SK-N-SH (cell line): ENCODE measurements around the gene TGFBI. TPM values are rescaled to one million over a fixed set of nuclear protein-coding genes. Genes with fewer than 3 reads are reported as not detected.

ENCODE experiments used
- CTCF ChIA-PET: fragments of 300-600, 350-600 bp; formaldehyde crosslinking; extraction: SDS; loops from one replicate; lab custom pipeline; 2021; lab: Yijun Ruan, JAX
- POLR2A ChIA-PET: fragments of 350-600 bp; sonication (Branson Sonifier 250); formaldehyde crosslinking; extraction: SDS; loops from one replicate; lab custom pipeline; 2020; ENCODE audit warnings: antibody characterized with exemption, inconsistent platforms; lab: Yijun Ruan, JAX
- DNase-seq: peaks from one replicate; pipeline ENCODE4 v3.0.0; 2012
- H2AFZ ChIP-seq: fragments of 200-600 bp; sonication (generic); 2 replicates; pipeline ENCODE4 v1.8.1; 2016; ENCODE audit warnings: antibody characterized with exemption, mild to moderate bottlenecking, low read depth
- H3F3A ChIP-seq: fragments of 200-600 bp; sonication (generic); replicated peaks from 2 replicates; pipeline ENCODE3; 2016; ENCODE audit warnings: antibody characterized with exemption, mild to moderate bottlenecking; ENCODE audit not compliant: insufficient read depth
- H3K27ac ChIP-seq, 2 experiments: fragments of 200-500 bp in 1 of 2; fragments of 200-600 bp in 1 of 2; sonication (Bioruptor generic) in 1 of 2; sonication (generic), shearing (Covaris generic) in 1 of 2; 2 replicates each; pipeline versions ENCODE4 v1.5.1 to v1.6.1; 2014 to 2016; ENCODE audit warnings: low read depth in 2 of 2, inconsistent platforms in 1 of 2, low read length in 1 of 2, mild to moderate bottlenecking in 1 of 2, mixed read lengths in 1 of 2
- H3K27me3 ChIP-seq: fragments of 200-600 bp; sonication (generic), shearing (Covaris generic); 2 replicates; pipeline ENCODE4 v1.6.1; 2016; ENCODE audit warnings: mixed run types; ENCODE audit not compliant: insufficient read depth
- H3K36me3 ChIP-seq, 2 experiments: fragments of 200-500 bp in 1 of 2; fragments of 200-600 bp in 1 of 2; sonication (Bioruptor generic) in 1 of 2; sonication (generic) in 1 of 2; replicated peaks in 1 of 2; 2 replicates each; pipeline versions ENCODE3 to v1.5.1; 2014 to 2016; ENCODE audit warnings: low read length in 1 of 2, mild to moderate bottlenecking in 1 of 2; ENCODE audit not compliant: insufficient read depth in 2 of 2, control insufficient read depth in 1 of 2
- H3K4me1 ChIP-seq, 2 experiments: fragments of 200-500 bp in 1 of 2; fragments of 200-600 bp in 1 of 2; sonication (Bioruptor generic) in 1 of 2; sonication (generic), shearing (Covaris generic) in 1 of 2; 2 replicates each; pipeline versions ENCODE4 v1.5.1 to v1.6.1; 2014 to 2016; ENCODE audit warnings: low read depth in 1 of 2, low read length in 1 of 2, mixed run types in 1 of 2; ENCODE audit not compliant: insufficient read depth in 2 of 2, control insufficient read depth in 1 of 2
- H3K4me2 ChIP-seq: fragments of 200-600 bp; sonication (generic), shearing (Covaris generic); 2 replicates; pipeline ENCODE4 v1.6.1; 2017; ENCODE audit warnings: mixed run types
- H3K4me3 ChIP-seq, 2 experiments: fragments of 200-500 bp in 1 of 2; fragments of 200-600 bp in 1 of 2; sonication (Bioruptor generic) in 1 of 2; sonication (generic), shearing (Covaris generic) in 1 of 2; 2 replicates each; pipeline versions ENCODE4 v1.5.1 to v1.8.1; 2014 to 2016; ENCODE audit warnings: low read depth in 2 of 2, inconsistent platforms in 1 of 2, low read length in 1 of 2, mild to moderate bottlenecking in 1 of 2, mixed read lengths in 1 of 2, moderate library complexity in 1 of 2
- H3K79me2 ChIP-seq: fragments of 200-600 bp; sonication (generic); 2 replicates; pipeline ENCODE4 v1.8.1; 2017; ENCODE audit warnings: mild to moderate bottlenecking; ENCODE audit not compliant: insufficient read depth
- H3K9ac ChIP-seq: fragments of 200-600 bp; sonication (generic); 2 replicates; pipeline ENCODE4 v1.6.1; 2017; ENCODE audit warnings: mixed run types
- H3K9me2 ChIP-seq: fragments of 200-600 bp; sonication (generic); 2 replicates; pipeline ENCODE4 v1.6.1; 2017; ENCODE audit warnings: mixed run types
- H3K9me3 ChIP-seq: fragments of 200-600 bp; sonication (generic); 2 replicates; pipeline ENCODE4 v1.6.1; 2017; ENCODE audit warnings: mixed run types, mild to moderate bottlenecking, moderate library complexity
- H4K20me1 ChIP-seq: fragments of 200-600 bp; sonication (generic); 2 replicates; pipeline ENCODE4 v1.6.1; 2017; ENCODE audit warnings: mild to moderate bottlenecking, mixed run types; ENCODE audit not compliant: insufficient read depth
- CHD2 ChIP-seq: fragments of 150-350 bp; IDR thresholded peaks from 2 replicates; pipeline ENCODE4 v1.6.1; 2018; ENCODE audit warnings: low read length; ENCODE audit not compliant: partially characterized antibody
- ELF1 ChIP-seq: IDR thresholded peaks from 2 replicates; pipeline ENCODE4 v1.4.0; 2012
- EP300 ChIP-seq, 2 experiments: IDR thresholded peaks; 2 replicates each; pipeline versions ENCODE4 v1.4.0 to v1.6.1; 2012; ENCODE audit warnings: borderline replicate concordance in 1 of 2, low read depth in 1 of 2, low read length in 1 of 2
- EZH2phosphoT487 ChIP-seq: fragments of 200-600 bp; sonication (generic); IDR thresholded peaks from 2 replicates; pipeline ENCODE4 v1.6.1; 2017; ENCODE audit warnings: low read depth, mixed run types, mild to moderate bottlenecking, antibody characterized with exemption, moderate library complexity, borderline replicate concordance
- FOSL2 ChIP-seq: IDR thresholded peaks from 2 replicates; pipeline ENCODE4 v1.4.0; 2012; ENCODE audit warnings: low read depth, mild to moderate bottlenecking, moderate library complexity, borderline replicate concordance
- FOXM1 ChIP-seq: IDR thresholded peaks from 2 replicates; pipeline ENCODE4 v1.4.0; 2012; ENCODE audit warnings: low read depth, mild to moderate bottlenecking
- GATA2 ChIP-seq: sonication (generic); formaldehyde crosslinking; IDR thresholded peaks from 2 replicates; pipeline ENCODE4 v1.5.0; 2020; ENCODE audit warnings: mild to moderate bottlenecking, missing genetic modification reagents
- JUND ChIP-seq: IDR thresholded peaks from 2 replicates; pipeline ENCODE4 v1.4.0; 2012
- MEF2A ChIP-seq: IDR thresholded peaks from 2 replicates; pipeline ENCODE4 v1.4.0; 2012; ENCODE audit warnings: low read depth, borderline replicate concordance
- MXI1 ChIP-seq: IDR thresholded peaks from 2 replicates; pipeline ENCODE4 v1.6.1; 2012; ENCODE audit warnings: mild to moderate bottlenecking, low read depth, low read length, improper control_type of control experiment
- NRF1 ChIP-seq: IDR thresholded peaks from 2 replicates; pipeline ENCODE4 v1.6.1; 2012; ENCODE audit warnings: low read depth, mild to moderate bottlenecking, low read length
- RAD21 ChIP-seq: IDR thresholded peaks from 2 replicates; pipeline ENCODE4 v1.6.1; 2012; ENCODE audit warnings: mild to moderate bottlenecking, low read length
- RFX5 ChIP-seq: IDR thresholded peaks from 2 replicates; pipeline ENCODE4 v1.6.1; 2012; ENCODE audit warnings: mild to moderate bottlenecking, improper control_type of control experiment, low read length
- SIN3A ChIP-seq: IDR thresholded peaks from 2 replicates; pipeline ENCODE4 v1.6.1; 2012; ENCODE audit warnings: low read depth, mild to moderate bottlenecking, low read length, moderate library complexity, borderline replicate concordance
- SMC3 ChIP-seq: IDR thresholded peaks from 2 replicates; pipeline ENCODE4 v1.6.1; 2012; ENCODE audit warnings: low read depth, low read length, improper control_type of control experiment
- TAF1 ChIP-seq: IDR thresholded peaks from 2 replicates; pipeline ENCODE4 v1.6.1; 2012; ENCODE audit warnings: low read depth, mild to moderate bottlenecking, low read length, moderate library complexity, borderline replicate concordance
- TCF12 ChIP-seq: IDR thresholded peaks from 2 replicates; pipeline ENCODE4 v1.4.0; 2012
- TEAD4 ChIP-seq: IDR thresholded peaks from 2 replicates; pipeline ENCODE4 v1.4.0; 2012; ENCODE audit warnings: mild to moderate bottlenecking, borderline replicate concordance; ENCODE audit not compliant: insufficient read depth
- WGBS: methylation state at CpG from one replicate; pipeline ENCODE4 v1.1.6; 2017; ENCODE audit warnings: low lambda C conversion rate; 5-methylcytosine and 5-hydroxymethylcytosine counted together
- polyA plus RNA-seq, 3 experiments: library from polyadenylated mRNA; depleted of rRNA; stranded (reverse); fragments of >200 nt; gene quantifications; 2 replicates each; pipeline ENCODE4 v1.2.3, GENCODE V29; 2012
- TF ChIP-seq, protein P1 (sequence below): IDR thresholded peaks from 2 replicates; pipeline ENCODE4 v1.4.0; 2012; ENCODE audit warnings: low read depth, borderline replicate concordance
- TF ChIP-seq, protein P2 (sequence below): IDR thresholded peaks from 2 replicates; pipeline ENCODE4 v1.6.1; 2012; ENCODE audit warnings: mild to moderate bottlenecking, low read depth, low read length, moderate library complexity
- TF ChIP-seq, protein P3 (sequence below): IDR thresholded peaks from 2 replicates; pipeline ENCODE4 v1.4.0; 2012; ENCODE audit warnings: low read depth, borderline replicate concordance
- TF ChIP-seq, protein P4 (sequence below): IDR thresholded peaks from 2 replicates; pipeline ENCODE4 v1.4.0; 2012; ENCODE audit warnings: low read depth
- TF ChIP-seq, protein P5 (sequence below): fragments of 200-600 bp; sonication (generic); IDR thresholded peaks from 2 replicates; pipeline ENCODE4 v1.6.1; 2017; ENCODE audit warnings: antibody characterized with exemption, mild to moderate bottlenecking, moderate library complexity
- TF ChIP-seq, protein P6 (sequence below): fragments of 150-350 bp; IDR thresholded peaks from 2 replicates; pipeline ENCODE4 v1.6.1; 2016; ENCODE audit warnings: mild to moderate bottlenecking, low read depth, low read length

Gene TGFBI
- polyA plus RNA-seq, 1 of the 3 experiments (the other 2 are of a cell fraction) = 2,678 TPM

DNA sequence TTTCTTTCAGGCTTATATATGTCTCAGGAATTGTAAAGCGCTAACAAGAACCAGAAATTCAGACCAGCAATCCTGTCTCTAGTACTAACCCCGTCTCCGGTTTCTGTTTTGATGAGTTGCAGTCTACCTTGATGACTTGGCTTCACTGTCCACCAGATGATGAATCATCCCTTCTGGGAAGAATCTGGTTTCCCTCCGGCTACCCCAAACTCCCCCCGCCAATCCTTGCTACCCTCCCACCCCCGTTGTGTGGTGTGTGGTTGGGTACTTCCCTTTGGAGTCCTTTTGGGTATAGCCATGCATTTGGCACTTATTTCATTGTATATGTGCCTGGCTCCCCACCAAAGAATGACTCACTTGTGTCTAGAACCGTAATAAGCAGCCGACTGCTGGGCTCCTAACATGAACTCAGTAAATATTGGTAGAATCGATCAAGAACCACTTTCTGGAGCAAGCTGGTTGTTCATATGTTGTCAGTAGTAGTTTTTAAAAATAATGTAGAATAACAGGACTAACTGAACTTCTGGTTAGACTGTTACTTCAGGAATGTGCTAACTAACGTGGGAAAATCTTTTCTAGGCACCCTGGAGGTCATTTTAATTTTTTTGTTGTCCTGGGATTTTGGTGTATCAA is 8.3 kb upstream of the TGFBI start:
- WGBS = 5% methylated on average over 10 of the region's 10 CpGs
- Histone ChIP-seq H3K4me2 (peak overlapping the region; percentile 53), H3K4me3 (no peak overlapping the region), H3K27me3 (no peaks in the 10 kb centered on the region), H3K4me1 (peaks cover 31 to 44% of the 10 kb centered on the region in 2 experiments), H3F3A (peaks cover 56% of the 10 kb centered on the region), H4K20me1 (no peaks in the 10 kb centered on the region), H3K79me2 (peaks cover 2% of the 10 kb centered on the region; the same call in 1 of the 2 replicates), H3K9me3 (no peaks in the 10 kb centered on the region), H3K9ac (peak overlapping the region; percentile 86), H3K36me3 (no peaks in the 10 kb centered on the region), H2AFZ (no peak overlapping the region), H3K9me2 (no peaks in the 10 kb centered on the region), H3K27ac (peak overlapping the region; percentile 98 to 100)
- peak; percentile 41 for DNase-seq
- POLR2A ChIA-PET = no interaction called here
- CTCF ChIA-PET = interaction anchor here (1.3 to 2.8 kb wide), 7 partner anchors 8 to 191 kb away, joined by 3 to 13 read pairs (median 5); partner anchors contain the start of gene TGFBI
- TF ChIP-seq, protein P1, sequence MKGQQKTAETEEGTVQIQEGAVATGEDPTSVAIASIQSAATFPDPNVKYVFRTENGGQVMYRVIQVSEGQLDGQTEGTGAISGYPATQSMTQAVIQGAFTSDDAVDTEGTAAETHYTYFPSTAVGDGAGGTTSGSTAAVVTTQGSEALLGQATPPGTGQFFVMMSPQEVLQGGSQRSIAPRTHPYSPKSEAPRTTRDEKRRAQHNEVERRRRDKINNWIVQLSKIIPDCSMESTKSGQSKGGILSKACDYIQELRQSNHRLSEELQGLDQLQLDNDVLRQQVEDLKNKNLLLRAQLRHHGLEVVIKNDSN = no peak
- TF ChIP-seq MEF2A (peak; percentile 87), SMC3 (no peak), GATA2 (CRISPR knock-in tag) (no peak), TAF1 (peak; percentile 40; the same call in 1 of the 2 replicates), JUND (peak; percentile 99), ELF1 (peak; percentile 39; the same call in 1 of the 2 replicates), MXI1 (no peak), NRF1 (no peak), RFX5 (no peak), FOSL2 (peak; percentile 97), CHD2 (peak; percentile 9), FOXM1 (peak; percentile 97), EP300 (IDR thresholded peaks at IDR 0.05; ENCODE audit: borderline replicate concordance in 1 of 2, low read depth in 1 of 2, low read length in 1 of 2) (peak; percentile 95 to 100), TCF12 (peak; percentile 100), SIN3A (peak; percentile 98), TEAD4 (peak; percentile 98), RAD21 (no peak), EZH2phosphoT487 (no peak)
- TF ChIP-seq, protein P2, sequence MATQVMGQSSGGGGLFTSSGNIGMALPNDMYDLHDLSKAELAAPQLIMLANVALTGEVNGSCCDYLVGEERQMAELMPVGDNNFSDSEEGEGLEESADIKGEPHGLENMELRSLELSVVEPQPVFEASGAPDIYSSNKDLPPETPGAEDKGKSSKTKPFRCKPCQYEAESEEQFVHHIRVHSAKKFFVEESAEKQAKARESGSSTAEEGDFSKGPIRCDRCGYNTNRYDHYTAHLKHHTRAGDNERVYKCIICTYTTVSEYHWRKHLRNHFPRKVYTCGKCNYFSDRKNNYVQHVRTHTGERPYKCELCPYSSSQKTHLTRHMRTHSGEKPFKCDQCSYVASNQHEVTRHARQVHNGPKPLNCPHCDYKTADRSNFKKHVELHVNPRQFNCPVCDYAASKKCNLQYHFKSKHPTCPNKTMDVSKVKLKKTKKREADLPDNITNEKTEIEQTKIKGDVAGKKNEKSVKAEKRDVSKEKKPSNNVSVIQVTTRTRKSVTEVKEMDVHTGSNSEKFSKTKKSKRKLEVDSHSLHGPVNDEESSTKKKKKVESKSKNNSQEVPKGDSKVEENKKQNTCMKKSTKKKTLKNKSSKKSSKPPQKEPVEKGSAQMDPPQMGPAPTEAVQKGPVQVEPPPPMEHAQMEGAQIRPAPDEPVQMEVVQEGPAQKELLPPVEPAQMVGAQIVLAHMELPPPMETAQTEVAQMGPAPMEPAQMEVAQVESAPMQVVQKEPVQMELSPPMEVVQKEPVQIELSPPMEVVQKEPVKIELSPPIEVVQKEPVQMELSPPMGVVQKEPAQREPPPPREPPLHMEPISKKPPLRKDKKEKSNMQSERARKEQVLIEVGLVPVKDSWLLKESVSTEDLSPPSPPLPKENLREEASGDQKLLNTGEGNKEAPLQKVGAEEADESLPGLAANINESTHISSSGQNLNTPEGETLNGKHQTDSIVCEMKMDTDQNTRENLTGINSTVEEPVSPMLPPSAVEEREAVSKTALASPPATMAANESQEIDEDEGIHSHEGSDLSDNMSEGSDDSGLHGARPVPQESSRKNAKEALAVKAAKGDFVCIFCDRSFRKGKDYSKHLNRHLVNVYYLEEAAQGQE = peak; percentile 79
- TF ChIP-seq, protein P3, sequence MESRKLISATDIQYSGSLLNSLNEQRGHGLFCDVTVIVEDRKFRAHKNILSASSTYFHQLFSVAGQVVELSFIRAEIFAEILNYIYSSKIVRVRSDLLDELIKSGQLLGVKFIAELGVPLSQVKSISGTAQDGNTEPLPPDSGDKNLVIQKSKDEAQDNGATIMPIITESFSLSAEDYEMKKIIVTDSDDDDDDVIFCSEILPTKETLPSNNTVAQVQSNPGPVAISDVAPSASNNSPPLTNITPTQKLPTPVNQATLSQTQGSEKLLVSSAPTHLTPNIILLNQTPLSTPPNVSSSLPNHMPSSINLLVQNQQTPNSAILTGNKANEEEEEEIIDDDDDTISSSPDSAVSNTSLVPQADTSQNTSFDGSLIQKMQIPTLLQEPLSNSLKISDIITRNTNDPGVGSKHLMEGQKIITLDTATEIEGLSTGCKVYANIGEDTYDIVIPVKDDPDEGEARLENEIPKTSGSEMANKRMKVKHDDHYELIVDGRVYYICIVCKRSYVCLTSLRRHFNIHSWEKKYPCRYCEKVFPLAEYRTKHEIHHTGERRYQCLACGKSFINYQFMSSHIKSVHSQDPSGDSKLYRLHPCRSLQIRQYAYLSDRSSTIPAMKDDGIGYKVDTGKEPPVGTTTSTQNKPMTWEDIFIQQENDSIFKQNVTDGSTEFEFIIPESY = peak; percentile 90
- TF ChIP-seq, protein P4, sequence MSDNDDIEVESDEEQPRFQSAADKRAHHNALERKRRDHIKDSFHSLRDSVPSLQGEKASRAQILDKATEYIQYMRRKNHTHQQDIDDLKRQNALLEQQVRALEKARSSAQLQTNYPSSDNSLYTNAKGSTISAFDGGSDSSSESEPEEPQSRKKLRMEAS = peak; percentile 87
- TF ChIP-seq, protein P5, sequence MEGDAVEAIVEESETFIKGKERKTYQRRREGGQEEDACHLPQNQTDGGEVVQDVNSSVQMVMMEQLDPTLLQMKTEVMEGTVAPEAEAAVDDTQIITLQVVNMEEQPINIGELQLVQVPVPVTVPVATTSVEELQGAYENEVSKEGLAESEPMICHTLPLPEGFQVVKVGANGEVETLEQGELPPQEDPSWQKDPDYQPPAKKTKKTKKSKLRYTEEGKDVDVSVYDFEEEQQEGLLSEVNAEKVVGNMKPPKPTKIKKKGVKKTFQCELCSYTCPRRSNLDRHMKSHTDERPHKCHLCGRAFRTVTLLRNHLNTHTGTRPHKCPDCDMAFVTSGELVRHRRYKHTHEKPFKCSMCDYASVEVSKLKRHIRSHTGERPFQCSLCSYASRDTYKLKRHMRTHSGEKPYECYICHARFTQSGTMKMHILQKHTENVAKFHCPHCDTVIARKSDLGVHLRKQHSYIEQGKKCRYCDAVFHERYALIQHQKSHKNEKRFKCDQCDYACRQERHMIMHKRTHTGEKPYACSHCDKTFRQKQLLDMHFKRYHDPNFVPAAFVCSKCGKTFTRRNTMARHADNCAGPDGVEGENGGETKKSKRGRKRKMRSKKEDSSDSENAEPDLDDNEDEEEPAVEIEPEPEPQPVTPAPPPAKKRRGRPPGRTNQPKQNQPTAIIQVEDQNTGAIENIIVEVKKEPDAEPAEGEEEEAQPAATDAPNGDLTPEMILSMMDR = no peak
- TF ChIP-seq, protein P6, sequence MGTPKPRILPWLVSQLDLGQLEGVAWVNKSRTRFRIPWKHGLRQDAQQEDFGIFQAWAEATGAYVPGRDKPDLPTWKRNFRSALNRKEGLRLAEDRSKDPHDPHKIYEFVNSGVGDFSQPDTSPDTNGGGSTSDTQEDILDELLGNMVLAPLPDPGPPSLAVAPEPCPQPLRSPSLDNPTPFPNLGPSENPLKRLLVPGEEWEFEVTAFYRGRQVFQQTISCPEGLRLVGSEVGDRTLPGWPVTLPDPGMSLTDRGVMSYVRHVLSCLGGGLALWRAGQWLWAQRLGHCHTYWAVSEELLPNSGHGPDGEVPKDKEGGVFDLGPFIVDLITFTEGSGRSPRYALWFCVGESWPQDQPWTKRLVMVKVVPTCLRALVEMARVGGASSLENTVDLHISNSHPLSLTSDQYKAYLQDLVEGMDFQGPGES = no peak
